ENCODE data around the gene CPOX.

CPOX gene

DNA sequence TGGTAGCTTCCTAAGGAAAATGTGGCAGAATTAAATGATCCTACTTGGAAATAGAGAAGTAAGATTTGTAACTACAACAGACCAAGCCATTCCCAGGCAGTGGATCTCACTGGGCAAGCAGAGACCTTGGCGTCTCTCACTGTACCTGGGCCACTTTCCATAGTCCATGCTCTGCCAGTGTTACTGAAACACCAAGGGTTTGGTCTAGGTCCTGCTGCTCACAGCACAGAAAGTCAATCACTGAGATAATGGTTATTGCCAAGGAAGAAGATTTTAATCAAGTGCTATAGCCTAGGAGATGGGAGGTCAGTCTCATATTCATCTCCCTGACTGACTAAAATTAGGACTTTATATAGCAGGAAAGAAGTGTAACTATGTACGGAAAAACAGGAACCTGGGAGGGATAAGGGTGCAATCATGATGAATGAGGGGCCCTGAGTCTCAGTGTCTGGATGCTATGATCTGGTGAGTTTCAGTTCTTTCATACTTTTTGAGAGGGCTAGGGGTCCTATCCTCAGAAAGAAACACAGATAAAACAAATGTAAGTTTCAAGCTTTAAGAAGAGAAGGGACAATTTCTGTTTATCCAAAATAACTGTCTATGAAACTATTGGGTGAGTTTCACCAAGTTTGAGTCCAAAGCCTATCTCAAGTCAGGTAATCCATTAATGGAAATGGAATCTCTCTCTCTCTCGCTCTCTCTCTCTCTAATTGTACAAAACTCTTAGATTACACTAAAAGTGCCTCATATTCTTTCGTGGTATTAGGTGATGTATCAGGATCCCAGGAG lies 41.0 kb downstream of the CPOX start:
- no peaks in the 10 kb centered on the region for H3K79me2 ChIP-seq (ENCODE audit: insufficient read depth, low read length)
- H2AFZ ChIP-seq (ENCODE audit: low read depth, low read length) = no peak overlapping the region
- H3K4me3 ChIP-seq (ENCODE audit: low read depth in 1 of 2, low read length in 2 of 2) = no peak overlapping the region

GRCh38 chr3:98551754-98552153 lies 41.7 kb downstream of the CPOX start:
- TF ChIP-seq CTCF (IDR thresholded peaks at IDR 0.05; ENCODE audit: borderline replicate concordance, extremely low read depth, low read length, poor library complexity, severe bottlenecking) (no peak), EZH2 (IDR thresholded peaks at IDR 0.05; ENCODE audit: borderline replicate concordance, low read depth, low read length, severe bottlenecking) (no peak)
- H3K4me1 ChIP-seq (ENCODE audit: insufficient read depth, low read length) = no peaks in the 10 kb centered on the region
- H4K20me1 ChIP-seq (ENCODE audit: insufficient read depth, low read length) = no peaks in the 10 kb centered on the region
- H3K36me3 ChIP-seq (ENCODE audit: insufficient read depth, low read length) = no peaks in the 10 kb centered on the region
- H3K4me3 ChIP-seq (ENCODE audit: low read depth in 1 of 2, low read length in 2 of 2) = no peak overlapping the region
- DNase-seq (no peak), ATAC-seq (ENCODE audit: insufficient read depth, low read depth) (no peak)
- H3K4me2 ChIP-seq (ENCODE audit: insufficient read depth, low read length) = no peak overlapping the region
- no peak overlapping the region for H3K9ac ChIP-seq (ENCODE audit: low read depth, low read length)
- H3K9me3 ChIP-seq (ENCODE audit: insufficient read depth, low read length, severe bottlenecking) = no peaks in the 10 kb centered on the region
- no peak overlapping the region for H2AFZ ChIP-seq (ENCODE audit: low read depth, low read length)
- peaks cover 9% of the 10 kb centered on the region for H3K27me3 ChIP-seq (ENCODE audit: insufficient read depth, low read length, poor library complexity)
- no peaks in the 10 kb centered on the region for H3K79me2 ChIP-seq (ENCODE audit: insufficient read depth, low read length)
- H3K27ac ChIP-seq (ENCODE audit: low read length) = no peak overlapping the region

More for the DNA sequence above, 41.0 kb downstream of the CPOX start:
- Histone ChIP-seq H3K36me3 (ENCODE audit: insufficient read depth, low read length) (no peaks in the 10 kb centered on the region), H3K27me3 (ENCODE audit: insufficient read depth, low read length, poor library complexity) (peaks cover 9% of the 10 kb centered on the region), H3K9me3 (ENCODE audit: insufficient read depth, low read length, severe bottlenecking) (no peaks in the 10 kb centered on the region), H3K4me1 (ENCODE audit: insufficient read depth, low read length) (no peaks in the 10 kb centered on the region), H4K20me1 (ENCODE audit: insufficient read depth, low read length) (no peaks in the 10 kb centered on the region), H3K9ac (ENCODE audit: low read depth, low read length) (no peak overlapping the region), H3K4me2 (ENCODE audit: insufficient read depth, low read length) (no peak overlapping the region), H3K27ac (ENCODE audit: low read length) (no peak overlapping the region)
- ATAC-seq (ENCODE audit: insufficient read depth, low read depth) (no peak), DNase-seq (no peak)
- TF ChIP-seq CTCF (IDR thresholded peaks at IDR 0.05; ENCODE audit: borderline replicate concordance, extremely low read depth, low read length, poor library complexity, severe bottlenecking) (no peak), EZH2 (IDR thresholded peaks at IDR 0.05; ENCODE audit: borderline replicate concordance, low read depth, low read length, severe bottlenecking) (no peak)

DNA sequence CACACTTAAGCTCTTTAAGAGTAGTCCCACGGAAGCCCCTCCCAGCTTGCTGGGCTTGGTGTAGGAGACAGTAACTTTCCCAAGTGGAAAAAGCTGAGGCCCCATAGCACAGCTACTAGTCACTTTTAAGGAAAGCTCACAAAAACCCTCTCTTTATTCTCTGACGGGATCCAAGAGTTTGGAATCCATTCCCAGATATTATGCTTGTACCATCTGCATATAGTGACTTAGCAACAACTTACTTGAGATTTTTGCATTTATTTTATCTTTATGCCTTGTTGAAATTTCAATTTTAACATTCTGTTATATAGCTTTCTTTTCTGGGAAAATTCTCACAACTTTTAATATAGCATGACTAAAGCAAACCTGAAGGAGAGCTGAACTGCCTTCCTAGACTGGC lies 42.2 kb downstream of the CPOX start:
- DNase-seq (no peak), ATAC-seq (ENCODE audit: insufficient read depth, low read depth) (no peak)
- Histone ChIP-seq H3K27me3 (ENCODE audit: insufficient read depth, low read length, poor library complexity) (peaks cover 9% of the 10 kb centered on the region), H2AFZ (ENCODE audit: low read depth, low read length) (no peak overlapping the region), H3K9me3 (ENCODE audit: insufficient read depth, low read length, severe bottlenecking) (no peaks in the 10 kb centered on the region), H3K36me3 (ENCODE audit: insufficient read depth, low read length) (no peaks in the 10 kb centered on the region), H4K20me1 (ENCODE audit: insufficient read depth, low read length) (no peaks in the 10 kb centered on the region), H3K4me2 (ENCODE audit: insufficient read depth, low read length) (no peak overlapping the region), H3K4me3 (ENCODE audit: low read depth in 1 of 2, low read length in 2 of 2) (no peak overlapping the region), H3K9ac (ENCODE audit: low read depth, low read length) (no peak overlapping the region), H3K27ac (ENCODE audit: low read length) (no peak overlapping the region), H3K79me2 (ENCODE audit: insufficient read depth, low read length) (no peaks in the 10 kb centered on the region), H3K4me1 (ENCODE audit: insufficient read depth, low read length) (no peaks in the 10 kb centered on the region)
- TF ChIP-seq EZH2 (IDR thresholded peaks at IDR 0.05; ENCODE audit: borderline replicate concordance, low read depth, low read length, severe bottlenecking) (no peak), CTCF (IDR thresholded peaks at IDR 0.05; ENCODE audit: borderline replicate concordance, extremely low read depth, low read length, poor library complexity, severe bottlenecking) (no peak)

Data from DND-41 (cell line).